Testis (tissue), 3 donors: ENCODE measurements around the gene MRGPRD. TPM values are rescaled to one million over a fixed set of nuclear protein-coding genes. Genes with fewer than 3 reads are reported as not detected.

ENCODE experiments used
- DNase-seq: peaks from one replicate; pipeline ENCODE4 v3.0.0-alpha.2; 2019
- H3K27ac ChIP-seq, 2 donors: fragments of 200-600 bp; sonication (generic); one replicate each; pipeline ENCODE4 v1.5.1; 2019
- H3K27me3 ChIP-seq: fragments of 200-600 bp; sonication (generic); one replicate; pipeline ENCODE4 v1.5.1; 2019
- H3K36me3 ChIP-seq: fragments of 200-600 bp; sonication (generic); one replicate; pipeline ENCODE4 v1.5.1; 2017; ENCODE audit warnings: low read depth; ENCODE audit errors: missing control alignments
- H3K4me1 ChIP-seq: fragments of 200-600 bp; sonication (generic); one replicate; pipeline ENCODE4 v1.5.1; 2019
- H3K4me3 ChIP-seq, 2 donors: fragments of 200-600 bp; sonication (generic); one replicate each; pipeline ENCODE4 v1.5.1; 2017 to 2019
- H3K9me3 ChIP-seq: fragments of 200-600 bp; sonication (generic); one replicate; pipeline ENCODE4 v1.5.1; 2017
- POLR2A ChIP-seq: fragments of 450-650 bp; IDR thresholded peaks from one replicate; pipeline ENCODE4 v1.6.1; 2017; ENCODE audit warnings: antibody characterized with exemption, mild to moderate bottlenecking, moderate library complexity
- WGBS, 2 donors: methylation state at CpG; one replicate each; pipeline ENCODE4 v1.1.5; 2018; 5-methylcytosine and 5-hydroxymethylcytosine counted together
- intact Hi-C: fragments of 100-400 bp; cut with DNase I; formaldehyde crosslinking; loops from one replicate; pipeline ENCODE4 v1.15.1; 2023; ENCODE audit warnings: low total_unique reads
- polyA plus RNA-seq: library from polyadenylated mRNA; stranded (reverse); fragments of 350-450 nt; fragmentation: Illumina TruSeq; extraction: RNeasy Lipid Tissue Mini Kit (QIAGEN cat#74804); gene quantifications from one replicate; pipeline ENCODE4 v1.2.3, GENCODE V29; 2014; ENCODE audit warnings: low read depth, low replicate concordance; ENCODE audit not compliant: insufficient read depth
- total RNA-seq, 2 donors: library from RNA; depleted of rRNA; stranded (reverse); fragments of >200 nt; gene quantifications; one replicate each; pipeline ENCODE4 v1.2.3, GENCODE V29; 2016
- TF ChIP-seq, protein P1 (sequence below), 3 experiments: fragments of 450-650 bp in 2 of 3; fragments of 200-600 bp in 1 of 3; sonication (generic) in 1 of 3; IDR thresholded peaks; one replicate each; pipeline ENCODE4 v1.5.1; 2016 to 2019; ENCODE audit warnings: antibody characterized with exemption in 3 of 3, mild to moderate bottlenecking in 2 of 3, moderate library complexity in 1 of 3

The MRGPRD gene
- total and polyA plus RNA-seq, 3 donors from 2014 or later = not detected

DNA sequence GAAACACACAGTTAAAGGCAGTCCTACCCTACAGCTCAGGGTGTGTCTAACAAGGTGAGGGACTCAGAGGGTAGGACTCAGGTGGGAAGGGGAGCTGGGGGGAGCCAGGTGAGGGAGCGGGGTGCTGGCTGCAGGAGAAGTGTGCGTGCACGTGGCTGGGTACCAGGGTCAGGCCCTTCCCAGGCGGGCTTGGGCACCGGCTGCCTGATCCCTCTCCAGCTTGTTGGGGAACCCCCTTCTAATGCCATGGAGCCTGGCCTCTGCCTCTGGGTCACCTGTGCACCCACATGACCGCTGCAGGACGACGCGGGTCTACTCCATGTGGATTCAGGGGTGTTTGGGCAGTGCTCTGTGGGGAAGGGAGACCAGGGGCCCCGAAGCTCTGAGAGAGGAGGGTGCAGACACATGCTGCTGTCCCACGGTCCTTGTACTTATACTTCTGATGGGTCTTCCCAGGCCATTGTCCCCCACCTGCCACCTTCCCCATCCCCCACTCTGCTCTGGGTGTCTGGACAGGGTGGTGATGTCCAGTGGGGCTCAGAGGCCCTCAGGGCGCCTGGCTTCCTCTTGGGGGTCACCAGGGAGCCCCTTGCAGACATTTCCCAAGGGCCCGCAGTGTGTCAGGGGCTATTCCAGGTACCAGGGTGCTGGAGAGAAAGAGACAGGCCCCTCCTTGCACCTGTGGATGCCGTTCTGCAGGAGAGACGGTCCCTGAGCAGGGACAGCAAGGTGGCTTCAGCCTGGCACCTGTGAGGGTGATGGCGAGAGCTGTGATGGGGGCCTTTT, 10.4 kb upstream of the MRGPRD start:
- no peak overlapping the region for H3K27ac ChIP-seq
- H3K36me3 ChIP-seq = no peaks in the 10 kb centered on the region
- H3K9me3 ChIP-seq = no peaks in the 10 kb centered on the region
- no peak overlapping the region for H3K4me3 ChIP-seq
- no peaks in the 10 kb centered on the region for H3K27me3 ChIP-seq
- TF ChIP-seq, protein P1, sequence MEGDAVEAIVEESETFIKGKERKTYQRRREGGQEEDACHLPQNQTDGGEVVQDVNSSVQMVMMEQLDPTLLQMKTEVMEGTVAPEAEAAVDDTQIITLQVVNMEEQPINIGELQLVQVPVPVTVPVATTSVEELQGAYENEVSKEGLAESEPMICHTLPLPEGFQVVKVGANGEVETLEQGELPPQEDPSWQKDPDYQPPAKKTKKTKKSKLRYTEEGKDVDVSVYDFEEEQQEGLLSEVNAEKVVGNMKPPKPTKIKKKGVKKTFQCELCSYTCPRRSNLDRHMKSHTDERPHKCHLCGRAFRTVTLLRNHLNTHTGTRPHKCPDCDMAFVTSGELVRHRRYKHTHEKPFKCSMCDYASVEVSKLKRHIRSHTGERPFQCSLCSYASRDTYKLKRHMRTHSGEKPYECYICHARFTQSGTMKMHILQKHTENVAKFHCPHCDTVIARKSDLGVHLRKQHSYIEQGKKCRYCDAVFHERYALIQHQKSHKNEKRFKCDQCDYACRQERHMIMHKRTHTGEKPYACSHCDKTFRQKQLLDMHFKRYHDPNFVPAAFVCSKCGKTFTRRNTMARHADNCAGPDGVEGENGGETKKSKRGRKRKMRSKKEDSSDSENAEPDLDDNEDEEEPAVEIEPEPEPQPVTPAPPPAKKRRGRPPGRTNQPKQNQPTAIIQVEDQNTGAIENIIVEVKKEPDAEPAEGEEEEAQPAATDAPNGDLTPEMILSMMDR (IDR thresholded peaks at IDR 0.05) = no peak
- TF ChIP-seq POLR2A = no peak
- 89% methylated on average over 15 to 16 of the region's 16 CpGs for WGBS, 2 donors
- no peaks in the 10 kb centered on the region for H3K4me1 ChIP-seq
- intact Hi-C loops = no loop called here
- no peak for DNase-seq

DNA sequence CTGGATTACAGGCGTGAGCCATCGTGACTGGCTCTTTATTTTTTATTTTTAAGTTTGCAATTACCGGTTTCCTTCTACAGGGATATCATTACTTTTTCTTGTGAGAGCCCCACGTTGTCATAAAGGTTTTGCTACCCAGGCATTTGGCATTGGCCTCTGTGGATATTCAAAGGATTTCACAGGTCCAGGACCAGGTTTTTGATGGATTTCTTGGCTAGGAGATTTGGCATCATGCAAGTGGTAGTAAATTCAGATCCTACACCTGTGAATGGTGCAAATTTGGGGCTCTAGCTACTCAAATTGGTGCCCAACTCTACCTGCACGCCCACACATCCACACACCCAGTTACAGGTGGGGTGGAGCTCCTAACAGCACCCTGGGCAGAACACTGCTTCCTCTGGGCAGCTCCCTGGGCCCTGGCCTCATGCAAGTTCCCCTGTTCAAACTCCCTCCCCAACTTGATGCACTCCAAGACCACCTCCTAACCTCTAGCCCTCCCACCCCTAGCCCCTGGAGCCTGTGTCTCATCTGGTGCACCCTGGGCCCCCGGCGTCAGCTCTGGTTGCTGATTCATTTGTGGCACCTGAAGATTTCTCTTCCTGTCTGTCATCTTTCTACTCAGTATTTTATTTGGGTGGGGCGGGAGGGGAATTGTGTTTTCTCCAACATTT, 9.3 kb upstream of the MRGPRD start:
- no peak overlapping the region for H3K27ac ChIP-seq
- H3K27me3 ChIP-seq = no peaks in the 10 kb centered on the region
- intact Hi-C loops = no loop called here
- H3K4me3 ChIP-seq = no peak overlapping the region
- H3K9me3 ChIP-seq = no peaks in the 10 kb centered on the region
- no peaks in the 10 kb centered on the region for H3K36me3 ChIP-seq
- DNase-seq = peak; percentile 4
- no peaks in the 10 kb centered on the region for H3K4me1 ChIP-seq
- WGBS, 2 donors = 92 to 93% methylated on average over 8 of the region's 8 CpGs
- TF ChIP-seq, protein P1 (IDR thresholded peaks at IDR 0.05) = no peak
- TF ChIP-seq POLR2A = no peak

DNA sequence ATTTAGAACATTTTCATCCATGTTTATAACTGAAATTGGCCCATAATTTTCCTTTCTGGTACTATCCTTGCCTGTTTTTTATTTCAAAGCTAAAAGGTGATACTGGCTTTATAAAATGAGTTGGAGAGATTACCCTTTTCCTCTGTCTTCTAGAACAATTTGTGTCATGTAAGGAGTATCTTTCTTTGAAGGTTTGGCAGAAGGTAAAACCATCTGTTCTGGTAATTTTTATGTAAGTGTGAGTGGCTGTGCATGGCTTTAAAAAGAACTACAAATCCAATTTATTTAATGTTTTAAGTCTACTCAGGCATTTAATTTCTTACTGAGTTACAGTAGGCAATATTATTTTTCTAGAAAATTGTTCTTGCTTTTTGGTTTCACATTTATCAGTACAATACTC, 7.7 kb upstream of the MRGPRD start:
- TF ChIP-seq, protein P1 (IDR thresholded peaks at IDR 0.05) = no peak
- no peak for TF ChIP-seq POLR2A
- no peak overlapping the region for H3K4me3 ChIP-seq
- DNase-seq = no peak
- H3K9me3 ChIP-seq = no peaks in the 10 kb centered on the region
- no peaks in the 10 kb centered on the region for H3K4me1 ChIP-seq
- H3K36me3 ChIP-seq = no peaks in the 10 kb centered on the region
- intact Hi-C loops = no loop called here
- no peaks in the 10 kb centered on the region for H3K27me3 ChIP-seq
- H3K27ac ChIP-seq = no peak overlapping the region

DNA sequence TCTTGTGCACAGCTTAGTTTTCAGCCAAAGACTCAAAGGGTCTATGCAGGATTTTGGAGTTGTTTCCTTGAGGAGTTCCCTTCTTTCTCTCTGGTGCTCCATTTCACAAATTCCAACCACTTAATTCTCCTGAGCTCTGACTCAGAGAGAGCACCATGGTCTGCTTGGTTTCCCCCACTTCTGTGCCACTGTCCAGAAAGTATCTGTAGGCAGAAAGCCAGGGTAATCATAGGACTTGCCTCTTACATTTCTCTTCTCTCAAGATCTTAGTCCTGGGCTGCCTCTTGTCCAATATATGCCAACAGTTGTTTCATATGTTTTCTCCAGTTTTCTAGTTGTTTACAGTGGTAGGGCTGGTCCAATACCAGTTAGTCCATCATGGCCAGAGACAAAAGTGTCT, 6.4 kb upstream of the MRGPRD start:
- no peak overlapping the region for H3K4me3 ChIP-seq
- intact Hi-C loops = no loop called here
- no peaks in the 10 kb centered on the region for H3K9me3 ChIP-seq

More for the DNA sequence above, 6.4 kb upstream of the MRGPRD start:
- DNase-seq = no peak
- Histone ChIP-seq H3K27ac (no peak overlapping the region), H3K36me3 (no peaks in the 10 kb centered on the region), H3K4me1 (no peaks in the 10 kb centered on the region), H3K27me3 (no peaks in the 10 kb centered on the region)
- TF ChIP-seq POLR2A = no peak
- TF ChIP-seq, protein P1 (IDR thresholded peaks at IDR 0.05) = no peak
